Stomach smooth muscle (tissue), 2 donors: Measurements from ENCODE around the gene SNX3.

ENCODE experiments used
- H3K27ac ChIP-seq: one replicate; pipeline ENCODE4 v1.7.0; 2013; ENCODE audit warnings: mild to moderate bottlenecking, low read length, inconsistent platforms
- H3K27me3 ChIP-seq, 2 donors: one replicate each; pipeline ENCODE4 v1.7.0; 2013; ENCODE audit warnings: low read length in 2 of 2; ENCODE audit not compliant: insufficient read depth in 2 of 2, control insufficient read depth in 1 of 2
- H3K36me3 ChIP-seq, 2 donors: one replicate each; pipeline ENCODE4 v1.7.0; 2013; ENCODE audit warnings: low read length in 2 of 2; ENCODE audit not compliant: control insufficient read depth in 2 of 2, insufficient read depth in 2 of 2
- H3K4me1 ChIP-seq: one replicate; pipeline ENCODE4 v1.7.0; 2013; ENCODE audit warnings: low read length; ENCODE audit not compliant: control insufficient read depth, insufficient read depth
- H3K4me3 ChIP-seq, 2 donors: one replicate each; pipeline ENCODE4 v1.7.0; 2013; ENCODE audit warnings: low read length in 2 of 2
- H3K9ac ChIP-seq, 2 donors: one replicate each; pipeline ENCODE4 v1.7.0; 2013; ENCODE audit warnings: low read length in 2 of 2, mild to moderate bottlenecking in 1 of 2
- H3K9me3 ChIP-seq, 2 donors: one replicate each; pipeline ENCODE4 v1.7.0; 2013; ENCODE audit warnings: low read length in 2 of 2; ENCODE audit not compliant: control insufficient read depth in 2 of 2
- donor health status: healthy.
- donor health status: Pancreatic carcinoma.

The SNX3 gene

DNA sequence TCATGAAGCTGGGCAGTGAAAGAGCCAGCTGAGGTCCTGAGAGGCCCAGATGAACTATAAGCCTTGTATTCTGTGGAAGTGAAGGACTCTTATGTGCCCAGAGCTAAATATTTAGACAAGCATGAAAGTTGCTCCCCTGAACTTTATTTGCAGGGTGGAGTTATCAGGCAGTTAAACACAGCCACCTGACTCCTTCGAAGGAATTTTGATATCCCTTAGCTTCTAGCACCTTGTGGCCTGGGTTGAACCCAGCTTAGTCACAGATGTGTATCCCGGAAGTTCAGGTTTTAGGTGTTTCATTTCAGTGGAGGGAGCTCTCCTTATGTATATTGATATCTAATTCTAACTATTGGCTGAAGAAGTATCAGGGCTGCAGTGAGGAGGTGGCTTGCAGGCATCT is 74.6 kb downstream of the SNX3 start:
- Histone ChIP-seq H3K4me1 (no peaks in the 10 kb centered on the region), H3K36me3 (no peaks in the 10 kb centered on the region), H3K9me3 (no peaks in the 10 kb centered on the region), H3K27me3 (peaks cover 5 to 11% of the 10 kb centered on the region in 2 donors), H3K27ac (no peak overlapping the region), H3K4me3 (no peak overlapping the region), H3K9ac (no peak overlapping the region)

DNA sequence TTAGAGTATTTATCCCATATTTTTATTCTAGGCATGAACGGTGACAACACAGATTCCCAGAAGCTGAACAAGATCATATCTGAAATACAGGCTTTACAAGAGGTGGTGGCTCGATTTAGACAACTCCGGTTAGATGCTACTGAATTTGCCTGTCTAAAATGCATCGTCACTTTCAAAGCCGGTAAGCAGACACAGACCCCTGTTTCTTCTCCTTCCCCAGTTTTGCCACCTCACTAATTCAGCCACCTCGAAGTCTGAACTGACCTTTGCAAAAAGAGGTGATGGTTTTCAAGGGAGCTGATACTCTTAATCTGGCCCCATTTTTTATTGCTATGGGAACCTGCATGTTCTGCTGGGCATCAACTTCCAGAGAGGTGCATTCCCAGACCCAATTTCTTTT is 80.1 kb downstream of the SNX3 start:
- Histone ChIP-seq H3K9ac (no peak overlapping the region), H3K4me1 (peaks cover 8% of the 10 kb centered on the region), H3K9me3 (no peaks in the 10 kb centered on the region), H3K36me3 (no peaks in the 10 kb centered on the region), H3K27me3 (peaks cover 24 to 34% of the 10 kb centered on the region in 2 donors), H3K27ac (no peak overlapping the region), H3K4me3 (no peak overlapping the region)

GRCh38 chr6:108180266-108180665 is 80.6 kb downstream of the SNX3 start:
- H3K36me3 ChIP-seq, result no peaks in the 10 kb centered on the region
- H3K4me3 ChIP-seq, result no peak overlapping the region
- H3K27me3 ChIP-seq, result peaks cover 27 to 37% of the 10 kb centered on the region in 2 donors
- H3K4me1 ChIP-seq, result peaks cover 13% of the 10 kb centered on the region
- no peak overlapping the region for H3K27ac ChIP-seq
- H3K9me3 ChIP-seq, result no peaks in the 10 kb centered on the region
- no peak overlapping the region for H3K9ac ChIP-seq

GRCh38 chr6:108179741-108180140 is 81.1 kb downstream of the SNX3 start:
- H3K4me3 ChIP-seq, result no peak overlapping the region
- peaks cover 15% of the 10 kb centered on the region for H3K4me1 ChIP-seq
- H3K27me3 ChIP-seq, result peaks cover 32 to 42% of the 10 kb centered on the region in 2 donors
- H3K36me3 ChIP-seq, result no peaks in the 10 kb centered on the region
- no peaks in the 10 kb centered on the region for H3K9me3 ChIP-seq
- no peak overlapping the region for H3K9ac ChIP-seq
- H3K27ac ChIP-seq, result no peak overlapping the region

- Histone ChIP-seq H3K27ac (no peak overlapping the region), H3K4me3 (peak overlapping the region; percentile 3 to 40), H3K36me3 (no peaks in the 10 kb centered on the region), H3K9ac (no peak overlapping the region), H3K27me3 (peaks cover 56 to 60% of the 10 kb centered on the region in 2 donors), H3K9me3 (no peaks in the 10 kb centered on the region), H3K4me1 (peaks cover 15% of the 10 kb centered on the region)
Observed at GRCh38 chr6:108176281-108177089, 84.4 kb downstream of the SNX3 start.

DNA sequence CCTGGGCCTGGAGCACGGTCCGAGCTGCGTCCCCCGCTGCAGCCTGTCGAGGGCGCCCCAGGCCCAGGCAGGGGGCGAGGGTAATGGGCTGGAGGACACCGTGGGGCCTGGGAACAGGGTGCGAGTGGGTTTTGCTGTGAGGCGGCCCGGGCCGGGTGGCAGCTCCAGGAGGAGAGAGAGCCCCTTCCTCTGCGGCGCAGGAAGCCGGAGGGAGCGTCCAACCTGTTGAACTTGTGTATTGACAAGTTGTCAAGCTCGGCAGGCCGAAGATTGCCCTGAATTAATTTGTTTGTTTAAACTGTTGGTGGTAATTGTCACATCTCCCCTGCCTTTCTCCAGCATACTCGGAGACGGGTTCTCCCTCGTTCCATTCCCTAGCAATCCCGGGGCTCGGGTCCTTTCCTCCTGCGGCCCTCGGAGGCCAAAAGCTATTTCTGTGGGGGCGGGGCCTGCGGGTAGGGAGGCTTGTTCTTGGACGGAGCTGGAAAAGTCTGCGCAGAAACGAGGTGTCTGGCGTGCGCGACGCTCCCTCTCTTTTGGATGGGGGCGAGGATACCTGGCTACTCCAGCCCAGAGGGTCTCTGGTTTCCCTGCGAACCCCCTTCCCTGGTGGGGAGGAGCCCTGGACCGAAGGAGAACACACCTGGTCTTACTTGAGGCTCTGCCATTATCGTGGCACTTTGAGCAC is 85.1 kb downstream of the SNX3 start:
- no peak overlapping the region for H3K9ac ChIP-seq
- no peaks in the 10 kb centered on the region for H3K9me3 ChIP-seq
- peak overlapping the region; percentile 3 to 47 for H3K4me3 ChIP-seq
- no peaks in the 10 kb centered on the region for H3K36me3 ChIP-seq
- H3K4me1 ChIP-seq, result peaks cover 15% of the 10 kb centered on the region
- H3K27ac ChIP-seq, result no peak overlapping the region
- H3K27me3 ChIP-seq, result peaks cover 59 to 65% of the 10 kb centered on the region in 2 donors

DNA sequence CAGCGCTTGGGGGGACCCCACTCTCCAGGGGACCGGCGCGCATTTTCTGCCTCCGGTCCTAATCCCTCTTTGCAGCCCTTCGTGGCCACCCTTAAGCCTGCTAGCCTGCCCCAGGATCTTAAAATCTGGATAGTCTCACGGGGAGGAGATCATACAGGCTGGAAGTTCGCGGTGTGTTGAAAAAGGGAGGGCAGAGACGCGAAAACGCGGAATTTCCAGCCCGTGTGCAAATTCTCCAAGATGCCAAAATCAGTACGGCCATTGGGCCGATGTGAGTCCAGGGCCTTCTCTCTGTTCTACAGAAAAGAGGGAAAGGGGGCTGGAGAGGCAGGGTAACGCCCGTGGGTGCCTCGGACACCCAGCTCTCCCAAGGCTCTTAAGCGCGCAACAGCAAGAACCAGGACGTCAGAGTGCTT is 85.7 kb downstream of the SNX3 start:
- H3K27ac ChIP-seq, result no peak overlapping the region
- H3K9me3 ChIP-seq, result no peaks in the 10 kb centered on the region
- peaks cover 15% of the 10 kb centered on the region for H3K4me1 ChIP-seq
- no peaks in the 10 kb centered on the region for H3K36me3 ChIP-seq
- H3K4me3 ChIP-seq, result peak overlapping the region in 1 of 2 donors; percentile 47
- no peak overlapping the region for H3K9ac ChIP-seq
- H3K27me3 ChIP-seq, result peaks cover 62 to 71% of the 10 kb centered on the region in 2 donors

DNA sequence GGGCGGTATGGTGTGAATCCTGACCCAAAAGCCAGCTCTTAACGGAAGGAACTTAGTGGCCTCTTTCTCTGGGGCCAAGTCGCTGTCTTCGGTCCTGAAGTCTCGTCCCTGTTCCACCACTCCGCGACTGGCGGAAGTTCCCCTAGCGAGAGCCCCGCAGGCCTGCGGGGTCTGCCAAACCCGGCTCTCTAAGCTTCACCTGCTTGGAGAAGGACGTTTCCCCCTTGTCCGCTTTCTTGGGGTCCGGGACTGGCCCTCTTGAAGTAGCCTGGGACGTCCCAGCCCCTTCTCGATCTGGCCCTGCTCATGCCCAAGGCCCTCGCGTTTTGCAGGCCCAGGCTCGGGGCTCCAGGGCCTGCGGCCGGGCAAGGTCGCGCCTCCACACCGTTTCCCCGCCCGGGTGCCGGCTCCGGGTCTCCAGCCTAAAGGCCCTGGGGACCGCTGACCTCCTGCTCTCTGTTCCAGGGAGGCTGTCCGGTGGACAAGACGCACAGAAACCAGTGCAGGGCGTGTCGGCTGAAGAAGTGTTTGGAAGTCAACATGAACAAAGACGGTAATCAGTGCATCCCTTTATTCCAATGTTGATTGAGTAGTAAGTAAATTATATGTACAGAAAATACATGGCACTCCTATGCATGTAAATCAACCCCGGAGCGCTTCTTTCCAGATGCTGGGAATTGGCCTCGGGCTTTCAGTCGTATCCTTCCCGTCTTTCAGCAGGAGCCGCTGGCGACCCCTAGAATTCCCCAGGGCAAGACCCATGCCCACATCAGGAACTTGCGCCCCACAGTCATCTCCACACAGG is 86.3 kb downstream of the SNX3 start:
- H3K4me1 ChIP-seq, result peaks cover 16% of the 10 kb centered on the region
- no peak overlapping the region for H3K27ac ChIP-seq
- H3K9ac ChIP-seq, result no peak overlapping the region
- H3K9me3 ChIP-seq, result no peaks in the 10 kb centered on the region
- no peaks in the 10 kb centered on the region for H3K36me3 ChIP-seq
- H3K27me3 ChIP-seq, result peaks cover 64 to 74% of the 10 kb centered on the region in 2 donors
- H3K4me3 ChIP-seq, result no peak overlapping the region

GRCh38 chr6:108171918-108172516 is 88.8 kb downstream of the SNX3 start:
- Histone ChIP-seq H3K4me3 (no peak overlapping the region), H3K27ac (no peak overlapping the region), H3K36me3 (no peaks in the 10 kb centered on the region), H3K4me1 (peaks cover 36% of the 10 kb centered on the region), H3K9me3 (no peaks in the 10 kb centered on the region), H3K9ac (no peak overlapping the region), H3K27me3 (peaks cover 77 to 95% of the 10 kb centered on the region in 2 donors)

DNA sequence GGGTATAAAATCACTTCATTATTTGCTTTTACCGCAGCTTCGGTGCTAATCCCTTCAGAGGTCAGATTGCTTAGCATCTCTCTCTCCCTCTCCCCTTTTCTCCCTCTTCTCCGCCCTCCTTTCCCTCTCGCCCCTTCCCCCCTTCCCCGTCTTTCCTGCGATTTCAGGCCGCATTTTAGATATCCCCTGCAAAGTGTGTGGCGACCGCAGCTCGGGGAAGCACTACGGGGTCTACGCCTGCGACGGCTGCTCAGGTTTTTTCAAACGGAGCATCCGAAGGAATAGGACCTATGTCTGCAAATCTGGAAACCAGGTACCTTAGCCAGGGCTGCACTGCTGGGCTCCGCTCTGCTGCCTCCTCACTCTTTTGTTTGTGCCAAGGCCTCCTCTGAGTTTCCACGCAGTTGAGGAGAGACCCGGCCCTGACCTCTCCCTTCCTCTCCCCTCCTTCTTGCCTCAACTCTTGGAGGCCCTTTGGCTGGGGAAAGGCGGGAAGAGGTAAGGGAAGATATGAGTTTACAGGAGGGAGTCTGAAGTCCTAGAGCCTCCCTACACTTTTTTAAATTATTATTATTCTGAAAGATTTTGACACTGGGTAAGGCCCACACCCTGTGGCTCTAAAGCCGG is 89.4 kb downstream of the SNX3 start:
- H3K4me1 ChIP-seq, result peaks cover 37% of the 10 kb centered on the region
- H3K4me3 ChIP-seq, result no peak overlapping the region
- no peak overlapping the region for H3K9ac ChIP-seq
- H3K27me3 ChIP-seq, result peaks cover 75 to 95% of the 10 kb centered on the region in 2 donors
- H3K36me3 ChIP-seq, result no peaks in the 10 kb centered on the region
- H3K9me3 ChIP-seq, result no peaks in the 10 kb centered on the region
- H3K27ac ChIP-seq, result no peak overlapping the region
